ENCODE results near the gene USP38.

DNA sequence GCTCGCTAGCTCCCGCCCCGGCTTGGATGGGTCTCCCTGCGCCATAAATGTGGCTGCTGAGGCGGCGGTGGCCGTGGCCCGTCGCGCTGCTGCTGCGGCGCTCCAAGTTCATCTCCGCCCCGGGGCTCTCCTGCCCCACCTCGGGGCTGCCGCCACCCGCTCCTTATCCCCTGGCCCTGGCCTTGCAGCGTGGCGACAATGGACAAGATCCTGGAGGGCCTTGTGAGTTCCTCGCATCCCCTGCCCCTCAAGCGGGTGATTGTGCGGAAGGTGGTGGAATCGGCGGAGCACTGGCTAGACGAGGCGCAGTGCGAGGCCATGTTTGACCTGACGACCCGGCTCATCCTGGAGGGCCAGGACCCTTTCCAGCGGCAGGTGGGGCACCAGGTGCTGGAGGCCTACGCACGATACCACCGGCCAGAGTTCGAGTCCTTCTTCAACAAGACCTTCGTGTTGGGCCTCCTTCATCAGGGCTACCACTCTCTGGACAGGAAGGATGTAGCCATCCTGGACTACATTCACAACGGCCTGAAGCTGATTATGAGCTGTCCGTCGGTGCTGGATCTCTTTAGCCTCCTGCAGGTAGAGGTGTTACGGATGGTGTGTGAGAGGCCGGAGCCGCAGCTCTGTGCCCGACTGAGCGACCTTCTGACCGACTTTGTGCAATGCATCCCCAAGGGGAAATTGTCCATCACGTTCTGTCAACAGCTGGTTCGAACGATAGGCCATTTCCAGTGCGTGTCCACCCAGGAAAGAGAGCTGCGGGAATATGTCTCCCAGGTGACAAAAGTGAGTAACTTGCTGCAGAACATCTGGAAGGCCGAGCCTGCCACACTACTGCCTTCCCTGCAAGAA, 763 bp downstream of the USP38 start:
- TF ChIP-seq, protein P1, sequence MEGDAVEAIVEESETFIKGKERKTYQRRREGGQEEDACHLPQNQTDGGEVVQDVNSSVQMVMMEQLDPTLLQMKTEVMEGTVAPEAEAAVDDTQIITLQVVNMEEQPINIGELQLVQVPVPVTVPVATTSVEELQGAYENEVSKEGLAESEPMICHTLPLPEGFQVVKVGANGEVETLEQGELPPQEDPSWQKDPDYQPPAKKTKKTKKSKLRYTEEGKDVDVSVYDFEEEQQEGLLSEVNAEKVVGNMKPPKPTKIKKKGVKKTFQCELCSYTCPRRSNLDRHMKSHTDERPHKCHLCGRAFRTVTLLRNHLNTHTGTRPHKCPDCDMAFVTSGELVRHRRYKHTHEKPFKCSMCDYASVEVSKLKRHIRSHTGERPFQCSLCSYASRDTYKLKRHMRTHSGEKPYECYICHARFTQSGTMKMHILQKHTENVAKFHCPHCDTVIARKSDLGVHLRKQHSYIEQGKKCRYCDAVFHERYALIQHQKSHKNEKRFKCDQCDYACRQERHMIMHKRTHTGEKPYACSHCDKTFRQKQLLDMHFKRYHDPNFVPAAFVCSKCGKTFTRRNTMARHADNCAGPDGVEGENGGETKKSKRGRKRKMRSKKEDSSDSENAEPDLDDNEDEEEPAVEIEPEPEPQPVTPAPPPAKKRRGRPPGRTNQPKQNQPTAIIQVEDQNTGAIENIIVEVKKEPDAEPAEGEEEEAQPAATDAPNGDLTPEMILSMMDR (IDR thresholded peaks at IDR 0.05) = peak in 1 of 12 donors; percentile 3
- no peak for TF ChIP-seq POLR2A (IDR thresholded peaks at IDR 0.05)
